Raji (cell line): ENCODE data around the gene CELF5.

Experiments
- POLR2A ChIP-seq: IDR thresholded peaks from 2 replicates; pipeline ENCODE4 v1.6.1; 2011; ENCODE audit warnings: low read depth, low read length, control low read depth; ENCODE audit not compliant: insufficient read depth

Gene CELF5

GRCh38 chr19:3250675-3251074 is 26.2 kb downstream of the CELF5 start:
- no peak for TF ChIP-seq POLR2A

GRCh38 chr19:3251229-3251628 is 26.8 kb downstream of the CELF5 start:
- no peak for TF ChIP-seq POLR2A

GRCh38 chr19:3252650-3253049 is 28.2 kb downstream of the CELF5 start:
- TF ChIP-seq POLR2A: no peak

GRCh38 chr19:3253270-3253669 is 28.8 kb downstream of the CELF5 start:
- TF ChIP-seq POLR2A: no peak

GRCh38 chr19:3254520-3254919 is 30.1 kb downstream of the CELF5 start:
- no peak for TF ChIP-seq POLR2A

- no peak for TF ChIP-seq POLR2A
Observed at GRCh38 chr19:3257071-3257470, 32.6 kb downstream of the CELF5 start.

GRCh38 chr19:3262362-3262761 is 37.9 kb downstream of the CELF5 start:
- no peak for TF ChIP-seq POLR2A

- TF ChIP-seq POLR2A: no peak
Observed at GRCh38 chr19:3263866-3264265, 39.4 kb downstream of the CELF5 start.

GRCh38 chr19:3265432-3265831 is 41.0 kb downstream of the CELF5 start:
- no peak for TF ChIP-seq POLR2A

GRCh38 chr19:3266092-3266693 is 41.7 kb downstream of the CELF5 start:
- no peak for TF ChIP-seq POLR2A

GRCh38 chr19:3266792-3267514 is 42.5 kb downstream of the CELF5 start:
- no peak for TF ChIP-seq POLR2A

GRCh38 chr19:3268326-3268725 is 43.9 kb downstream of the CELF5 start:
- no peak for TF ChIP-seq POLR2A

GRCh38 chr19:3268763-3269162 is 44.3 kb downstream of the CELF5 start:
- no peak for TF ChIP-seq POLR2A

GRCh38 chr19:3269916-3270671 is 45.6 kb downstream of the CELF5 start:
- no peak for TF ChIP-seq POLR2A

GRCh38 chr19:3270902-3271301 is 46.4 kb downstream of the CELF5 start:
- TF ChIP-seq POLR2A: no peak

GRCh38 chr19:3272401-3272931 is 48.0 kb downstream of the CELF5 start:
- TF ChIP-seq POLR2A: no peak
